Stomach (tissue), 9 donors: ENCODE results near the gene COG6. TPM values are rescaled to one million over a fixed set of nuclear protein-coding genes. Genes with fewer than 3 reads are reported as not detected.

Experiments used
- DNase-seq, 2 donors: peaks; one replicate each; pipeline versions ENCODE4 v3.0.0 to v3.0.0-alpha.2; 2013 to 2019
- H3K27ac ChIP-seq, 5 donors: fragments of 200-600 bp in 4 of 5; sonication (generic) in 4 of 5; one replicate each; pipeline ENCODE4 v1.5.1; 2013 to 2019; ENCODE audit warnings: mild to moderate bottlenecking in 1 of 5, moderate library complexity in 1 of 5
- H3K27me3 ChIP-seq, 3 donors: fragments of 200-600 bp; sonication (generic); one replicate each; pipeline ENCODE4 v1.5.1; 2017 to 2019; ENCODE audit warnings: mixed run types in 1 of 3
- H3K36me3 ChIP-seq, 4 donors: fragments of 200-600 bp; sonication (generic); 1 replicate in 3 of 4; 2 replicates in 1 of 4; pipeline ENCODE4 v1.5.1; 2016 to 2019
- H3K4me1 ChIP-seq, 4 donors: fragments of 200-600 bp; sonication (generic); one replicate each; pipeline ENCODE4 v1.5.1; 2016 to 2019
- H3K4me3 ChIP-seq, 4 donors: fragments of 200-600 bp; sonication (generic) in 3 of 4; one replicate each; pipeline ENCODE4 v1.5.1; 2016 to 2019; ENCODE audit warnings: mild to moderate bottlenecking in 1 of 4
- H3K9me3 ChIP-seq, 4 donors: fragments of 200-600 bp; sonication (generic); one replicate each; pipeline ENCODE4 v1.5.1; 2016 to 2019
- CTCF ChIP-seq, 7 experiments: fragments of 450-650 bp in 4 of 7; fragments of 200-600 bp in 3 of 7; sonication (generic) in 3 of 7; IDR thresholded peaks; one replicate each; pipeline ENCODE4 v1.5.1; 2016 to 2019; ENCODE audit warnings: antibody characterized with exemption in 7 of 7, control low read depth in 2 of 7, mild to moderate bottlenecking in 1 of 7
- EP300 ChIP-seq: sonication (generic); formaldehyde crosslinking; IDR thresholded peaks from one replicate; pipeline ENCODE4 v1.6.1; 2017; ENCODE audit warnings: antibody characterized with exemption
- POLR2A ChIP-seq, 4 donors: fragments of 450-650 bp; IDR thresholded peaks; one replicate each; pipeline ENCODE4 v1.6.1; 2016; ENCODE audit warnings: antibody characterized with exemption in 4 of 4, control low read depth in 2 of 4, mild to moderate bottlenecking in 1 of 4, moderate library complexity in 1 of 4
- POLR2AphosphoS5 ChIP-seq, 3 donors: sonication (generic); formaldehyde crosslinking; IDR thresholded peaks; one replicate each; pipeline ENCODE4 v1.6.1; 2016; ENCODE audit warnings: antibody characterized with exemption in 3 of 3
- WGBS, 5 donors: extraction: QIAGEN DNeasy Blood & Tissue Kit in 3 of 5; methylation state at CpG; one replicate each; pipeline versions ENCODE4 v1.1.5 to v1.1.7; 2013 to 2018; 5-methylcytosine and 5-hydroxymethylcytosine counted together
- intact Hi-C: fragments of 100-400 bp; cut with DNase I; formaldehyde crosslinking; loops from one replicate; pipeline ENCODE4 v1.15.1; 2023; ENCODE audit warnings: low total_unique reads
- polyA plus RNA-seq, 3 donors: library from polyadenylated mRNA; stranded (reverse); fragments of 200-250 nt; gene quantifications; one replicate each; pipeline ENCODE4 v1.2.3, GENCODE V29; 2013
- total RNA-seq, 5 donors: library from RNA; depleted of rRNA; stranded (reverse); fragments of >200 nt; gene quantifications; one replicate each; pipeline versions ENCODE4 v1.1.0 to v1.2.3, GENCODE V29; 2014 to 2016
- donor health status: healthy with polysubstance abuse.
- donor health status: Bipolar disorder and iron deficiency.
- donor health status: healthy.

COG6 gene
- total and polyA plus RNA-seq, 8 donors = 6.5 to 42.4 (median 9.0) TPM

DNA sequence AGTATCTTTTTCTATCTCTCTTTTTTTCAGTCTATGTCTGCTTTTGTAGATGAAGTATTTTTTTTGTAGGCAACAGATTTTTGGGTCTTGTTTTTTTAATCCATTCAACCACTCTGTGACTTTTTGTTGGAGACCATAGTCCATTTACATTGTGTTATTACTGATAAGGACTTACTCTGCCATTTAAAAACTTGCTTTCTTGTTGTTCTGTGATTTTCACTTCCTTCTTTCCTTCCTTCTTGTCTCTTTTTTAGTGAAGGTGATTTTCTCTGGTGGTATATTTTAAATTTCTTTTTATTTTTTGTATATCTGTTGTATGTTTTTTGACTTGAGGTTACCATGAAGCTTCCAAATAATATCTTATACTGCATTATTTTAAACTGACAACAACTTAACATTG, 79.5 kb downstream of the COG6 start:
- DNase-seq = no peak
- Histone ChIP-seq H3K36me3 (peaks cover 0 to 55% (median 43%) of the 10 kb centered on the region in 4 donors), H3K4me1 (no peaks in the 10 kb centered on the region), H3K9me3 (no peaks in the 10 kb centered on the region), H3K4me3 (no peak overlapping the region), H3K27me3 (no peaks in the 10 kb centered on the region), H3K27ac (no peak overlapping the region)
- intact Hi-C loops = no loop called here
- TF ChIP-seq EP300 = no peak
- TF ChIP-seq POLR2A (IDR thresholded peaks at IDR 0.05) = no peak
- no peak for TF ChIP-seq CTCF (IDR thresholded peaks at IDR 0.05)
- TF ChIP-seq POLR2AphosphoS5 (IDR thresholded peaks at IDR 0.05) = no peak

- TF ChIP-seq POLR2AphosphoS5 (IDR thresholded peaks at IDR 0.05) (no peak), EP300 (no peak), POLR2A (IDR thresholded peaks at IDR 0.05) (no peak), CTCF (IDR thresholded peaks at IDR 0.05) (no peak)
- no peaks in the 10 kb centered on the region for H3K27me3 ChIP-seq
- DNase-seq = no peak
These were observed 81.6 kb downstream of the COG6 start for GRCh38 chr13:39737047-39737446.

GRCh38 chr13:39740761-39741160, 85.3 kb downstream of the COG6 start:
- Histone ChIP-seq H3K4me3 (no peak overlapping the region), H3K36me3 (peaks cover 0 to 39% (median 29%) of the 10 kb centered on the region in 4 donors), H3K27me3 (no peaks in the 10 kb centered on the region), H3K27ac (no peak overlapping the region), H3K4me1 (no peaks in the 10 kb centered on the region), H3K9me3 (no peaks in the 10 kb centered on the region)
- intact Hi-C loops = no loop called here
- no peak for TF ChIP-seq POLR2A (IDR thresholded peaks at IDR 0.05)
- TF ChIP-seq EP300 = no peak
- no peak for TF ChIP-seq POLR2AphosphoS5 (IDR thresholded peaks at IDR 0.05)
- TF ChIP-seq CTCF (IDR thresholded peaks at IDR 0.05) = no peak
- DNase-seq = no peak
- WGBS, 5 donors = 93 to 100% (median 98%) methylated on average over 3 of the region's 3 CpGs

More at GRCh38 chr13:39737047-39737446, 81.6 kb downstream of the COG6 start:
- intact Hi-C loops = no loop called here
- Histone ChIP-seq H3K9me3 (no peaks in the 10 kb centered on the region), H3K4me3 (no peak overlapping the region), H3K36me3 (peaks cover 0 to 66% (median 46%) of the 10 kb centered on the region in 4 donors), H3K27ac (no peak overlapping the region), H3K4me1 (no peaks in the 10 kb centered on the region)
- 95 to 98% (median 97%) methylated on average over 5 of the region's 5 CpGs for WGBS, 5 donors

DNA sequence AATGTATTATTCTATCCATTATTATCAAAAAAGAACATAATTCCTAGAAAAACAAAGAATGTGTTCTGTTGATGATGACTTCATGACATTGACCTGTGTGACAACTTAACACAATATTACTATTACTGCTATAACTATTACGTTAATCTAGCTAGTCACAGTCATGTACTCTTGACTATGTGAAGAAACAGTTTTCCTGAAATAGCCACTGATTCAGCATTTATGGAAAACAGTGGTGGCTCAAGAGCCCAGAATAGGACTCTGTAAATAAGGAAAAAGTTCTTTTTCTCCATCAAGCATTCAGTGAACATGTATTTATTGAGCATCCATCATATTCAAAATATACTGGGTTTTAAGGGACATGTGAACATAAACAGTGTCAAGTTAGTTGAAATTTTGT, 93.5 kb downstream of the COG6 start:
- intact Hi-C loops = no loop called here
- TF ChIP-seq POLR2A (IDR thresholded peaks at IDR 0.05) = no peak
- no peak for TF ChIP-seq EP300
- TF ChIP-seq POLR2AphosphoS5 (IDR thresholded peaks at IDR 0.05) = no peak
- no peaks in the 10 kb centered on the region for H3K4me1 ChIP-seq
- DNase-seq = no peak
- whole genome bisulfite sequencing, 5 donors = 34 to 93% (median 61%) methylated on average over 1 of the region's 1 CpG
- H3K27ac ChIP-seq = no peak overlapping the region
- peaks cover 0 to 42% (median 34%) of the 10 kb centered on the region in 4 donors for H3K36me3 ChIP-seq
- no peaks in the 10 kb centered on the region for H3K27me3 ChIP-seq
- no peak overlapping the region for H3K4me3 ChIP-seq
- no peaks in the 10 kb centered on the region for H3K9me3 ChIP-seq

DNA sequence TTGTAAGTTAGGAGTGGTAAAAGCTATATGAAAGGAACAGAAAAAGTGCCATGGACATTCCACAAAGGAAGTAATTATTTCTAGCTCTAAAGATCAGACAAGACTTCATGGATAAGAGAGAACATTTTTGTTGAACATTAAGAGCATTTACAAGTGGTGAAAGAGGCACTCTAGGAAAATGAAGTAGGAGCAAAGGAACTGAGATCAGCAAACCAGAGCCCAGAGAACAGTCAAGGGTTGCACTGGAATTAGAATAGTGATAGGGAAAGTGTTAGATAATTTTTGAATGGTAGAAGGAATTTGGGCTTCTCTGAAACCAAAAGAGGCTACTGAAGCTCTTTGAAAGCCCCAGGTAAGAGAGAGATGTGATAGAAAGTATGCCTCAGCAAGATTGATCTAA, 94.1 kb downstream of the COG6 start:
- DNase-seq = no peak

More for the DNA sequence above, 94.1 kb downstream of the COG6 start:
- H3K27ac ChIP-seq = no peak overlapping the region
- H3K4me3 ChIP-seq = no peak overlapping the region
- H3K36me3 ChIP-seq = peaks cover 0 to 42% (median 34%) of the 10 kb centered on the region in 4 donors
- intact Hi-C loops = no loop called here
- H3K27me3 ChIP-seq = no peaks in the 10 kb centered on the region
- TF ChIP-seq POLR2A (IDR thresholded peaks at IDR 0.05) (no peak), POLR2AphosphoS5 (IDR thresholded peaks at IDR 0.05) (no peak), EP300 (no peak), CTCF (IDR thresholded peaks at IDR 0.05) (no peak)
- H3K4me1 ChIP-seq = no peaks in the 10 kb centered on the region
- H3K9me3 ChIP-seq = no peaks in the 10 kb centered on the region
